GM19193 (cell line): ENCODE results near the gene MLKL.

ENCODE experiments used
- POLR2A ChIP-seq: IDR thresholded peaks from 4 replicates; pipeline ENCODE4 v1.6.1; 2011; ENCODE audit not compliant: insufficient read depth, insufficient read length; ENCODE audit errors: extremely low read depth

Gene MLKL

DNA sequence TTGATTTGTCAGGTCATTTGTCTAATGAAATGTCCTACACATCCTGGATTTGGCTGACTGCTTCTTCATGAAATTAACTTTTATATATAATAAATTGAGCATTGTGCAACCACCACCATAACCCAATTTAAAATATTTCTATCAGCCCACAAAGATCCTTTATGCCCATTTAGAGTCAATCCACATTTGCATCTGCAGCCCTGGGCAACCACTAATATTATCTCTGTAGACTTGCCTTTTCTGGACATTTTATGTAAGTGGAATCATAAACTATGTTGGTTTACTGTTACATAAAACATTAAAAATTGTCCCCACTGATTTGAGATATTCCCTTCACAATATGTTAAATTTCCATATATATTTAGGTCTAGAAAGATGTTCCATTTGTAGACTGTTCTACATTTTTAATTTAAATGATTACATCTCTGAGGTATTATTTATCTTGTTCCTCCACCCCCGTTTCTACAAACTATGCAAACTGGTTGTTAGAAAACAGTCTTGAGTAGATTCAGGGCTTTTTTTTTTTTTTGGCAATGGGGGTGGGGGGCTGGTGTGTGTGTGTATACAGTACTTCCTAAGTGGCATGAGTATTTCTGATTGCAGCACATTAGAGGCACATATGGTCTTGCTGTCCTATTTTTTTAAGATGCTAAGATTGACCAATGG, 50.7 kb downstream of the MLKL start:
- no peak for TF ChIP-seq POLR2A

DNA sequence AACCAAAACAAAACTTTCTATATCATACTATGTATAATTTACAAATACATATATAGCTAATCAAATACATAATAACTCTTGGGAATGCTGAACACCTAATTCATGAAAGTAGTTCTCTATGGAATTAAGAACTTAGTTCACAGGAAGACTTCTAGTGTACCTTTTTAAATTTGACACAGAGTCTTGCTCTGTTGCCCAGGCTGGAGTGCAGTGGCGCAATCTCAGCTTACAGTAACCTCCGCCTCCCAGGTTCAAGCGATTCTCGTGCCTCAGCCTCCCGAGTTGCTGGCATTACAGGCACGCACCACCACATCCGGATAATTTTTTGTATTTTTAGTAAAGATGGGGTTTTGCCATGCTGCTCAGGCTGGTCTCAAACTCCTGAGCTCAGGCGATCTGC, 58.7 kb downstream of the MLKL start:
- no peak for TF ChIP-seq POLR2A

GRCh38 chr16:74637742-74638453, 62.8 kb downstream of the MLKL start:
- TF ChIP-seq POLR2A: no peak

GRCh38 chr16:74635303-74635702, 65.4 kb downstream of the MLKL start:
- TF ChIP-seq POLR2A: no peak

- no peak for TF ChIP-seq POLR2A
These were observed 67.0 kb downstream of the MLKL start for GRCh38 chr16:74633686-74634085.

DNA sequence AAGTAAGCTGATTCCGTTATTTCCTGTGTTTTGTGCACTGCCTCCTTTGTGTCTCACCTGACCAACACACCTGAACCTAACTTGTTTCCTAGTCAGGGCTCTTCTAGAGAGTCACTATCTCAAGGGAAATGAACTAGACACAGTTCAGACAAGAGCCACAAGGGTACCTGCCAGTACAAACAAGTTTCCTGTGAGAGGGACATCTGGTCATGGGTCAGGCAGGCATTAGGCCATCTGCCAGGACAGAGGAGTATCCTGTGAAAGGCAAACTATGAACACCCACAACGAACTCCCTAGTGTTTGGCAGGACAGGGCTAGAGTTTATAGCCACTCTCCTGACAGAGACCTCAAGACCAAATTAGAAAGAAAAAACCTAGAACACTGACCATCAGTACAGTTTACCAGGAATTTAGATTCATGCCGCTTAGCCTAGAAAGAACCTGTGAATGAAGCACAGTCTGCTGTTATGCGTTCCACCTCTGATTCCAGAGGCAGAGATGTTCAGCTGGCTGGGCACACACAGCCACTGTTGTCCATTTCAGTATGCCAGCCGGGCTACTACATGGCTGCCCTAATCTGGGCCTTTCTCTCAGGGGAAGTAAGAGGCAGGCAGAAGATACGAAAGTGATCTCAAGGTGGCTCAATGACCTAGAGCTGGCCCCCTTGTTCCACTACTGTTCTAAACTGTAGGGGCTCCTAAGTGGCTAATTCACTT, 73.0 kb downstream of the MLKL start:
- TF ChIP-seq POLR2A: no peak

DNA sequence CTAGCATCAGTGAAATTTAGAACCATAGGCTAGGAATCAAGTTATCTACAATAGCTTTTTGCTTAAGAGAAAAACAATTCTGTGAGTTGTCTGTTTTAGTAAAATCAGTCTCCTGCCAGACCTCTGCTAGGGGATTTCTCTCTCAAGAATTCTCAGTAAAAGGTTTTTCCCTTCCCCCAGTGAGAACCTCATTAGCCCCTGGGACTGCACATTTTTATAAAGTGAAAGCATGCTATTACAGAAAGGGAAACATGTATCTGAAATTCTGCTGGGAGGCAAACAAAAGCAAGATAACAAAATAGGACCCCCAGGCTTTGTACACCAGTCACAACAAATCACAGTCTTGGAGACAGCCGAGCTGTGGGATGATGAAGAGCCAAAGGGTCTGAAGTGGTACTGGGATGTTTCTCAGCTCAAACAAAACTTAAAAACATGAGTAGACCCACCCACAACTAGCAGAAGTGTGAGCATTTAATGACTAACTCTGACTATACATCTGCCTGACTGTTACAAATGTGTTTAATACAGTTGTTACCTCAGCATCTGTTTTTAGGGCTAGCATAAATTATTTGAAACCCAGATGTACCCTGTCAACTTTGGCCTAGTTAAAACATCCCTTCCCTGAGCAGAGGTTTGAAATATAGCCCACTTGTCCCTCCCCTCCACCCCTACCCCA, 73.8 kb downstream of the MLKL start:
- TF ChIP-seq POLR2A: no peak

DNA sequence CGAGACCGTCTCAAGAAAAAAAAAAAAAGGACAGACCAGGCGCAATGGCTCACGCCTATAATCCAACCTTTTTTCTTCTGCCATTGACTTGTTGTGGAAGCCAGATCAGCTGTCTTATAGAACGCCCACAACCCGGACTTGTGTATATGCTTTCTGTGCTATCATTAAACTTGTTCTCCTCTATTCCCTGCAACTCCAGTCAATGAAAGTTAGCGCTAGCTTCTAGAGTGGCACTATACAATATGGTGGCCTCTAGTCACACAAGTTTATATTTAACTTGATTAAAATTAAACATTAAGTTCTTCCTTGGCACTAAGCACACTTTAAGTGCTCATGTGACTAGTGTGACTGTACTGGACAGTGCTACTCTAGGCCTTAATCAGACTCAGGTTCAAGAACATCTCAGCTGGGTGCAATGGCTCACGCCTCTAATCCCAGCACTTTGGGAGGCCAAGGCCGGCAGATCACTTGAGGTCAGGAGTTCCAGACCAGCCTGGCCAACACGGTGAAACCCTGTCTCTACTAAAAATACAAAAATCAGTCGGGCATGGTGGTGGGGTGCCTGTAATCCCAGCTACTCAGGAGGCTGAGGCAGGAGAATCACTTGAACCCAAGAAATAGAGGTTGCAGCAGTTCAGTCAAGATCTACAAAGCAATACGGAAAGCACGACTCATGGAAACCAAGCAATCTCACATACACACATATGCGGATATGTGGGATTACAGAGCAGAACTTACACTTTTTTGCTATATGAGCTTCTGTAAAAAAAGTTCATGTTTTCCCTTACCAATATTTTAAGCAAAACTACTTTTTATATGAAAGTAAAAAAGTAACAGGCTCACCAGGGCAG, 74.9 kb downstream of the MLKL start:
- no peak for TF ChIP-seq POLR2A

GRCh38 chr16:74623839-74624235, 76.8 kb downstream of the MLKL start:
- TF ChIP-seq POLR2A: no peak

- TF ChIP-seq POLR2A: no peak
These were observed 77.3 kb downstream of the MLKL start for GRCh38 chr16:74623214-74623838.

- TF ChIP-seq POLR2A: no peak
These were observed 78.7 kb downstream of the MLKL start for GRCh38 chr16:74622005-74622404.
